Effector memory CD8-positive, alpha-beta T cell (primary cell): ENCODE measurements around the gene PIGU.

ENCODE experiments used
- ATAC-seq: fragments of 150-1000 bp; cut with Tn5 transposase; replicated peaks from 2 replicates; pipeline ENCODE4 v1.10.0; 2021; ENCODE audit warnings: mild to moderate bottlenecking, moderate library complexity
- DNase-seq, 3 experiments: peaks; one replicate each; pipeline ENCODE4 v3.0.0; 2021
- H3K27ac Mint-ChIP-seq, 2 donors: one replicate each; pipeline ENCODE4 v1.8.0; 2022; ENCODE audit warnings: mild to moderate bottlenecking in 2 of 2, mixed read lengths in 2 of 2, moderate library complexity in 2 of 2
- H3K27me3 Mint-ChIP-seq, 2 donors: one replicate each; pipeline ENCODE4 v1.8.0; 2022; ENCODE audit warnings: mixed read lengths in 2 of 2
- H3K36me3 Mint-ChIP-seq: one replicate; pipeline ENCODE4 v1.8.0; 2022; ENCODE audit warnings: mild to moderate bottlenecking, moderate library complexity, mixed read lengths; ENCODE audit not compliant: insufficient read depth
- H3K4me1 Mint-ChIP-seq, 2 donors: one replicate each; pipeline ENCODE4 v1.8.0; 2022; ENCODE audit warnings: low read depth in 2 of 2, mixed read lengths in 2 of 2
- H3K4me3 Mint-ChIP-seq, 2 donors: one replicate each; pipeline ENCODE4 v1.8.0; 2022; ENCODE audit warnings: mild to moderate bottlenecking in 2 of 2, mixed read lengths in 2 of 2, moderate library complexity in 2 of 2
- H3K9me3 Mint-ChIP-seq, 2 donors: one replicate each; pipeline ENCODE4 v1.8.0; 2022; ENCODE audit warnings: mixed read lengths in 2 of 2

PIGU gene

GRCh38 chr20:34581341-34582184 is 95.3 kb downstream of the PIGU start:
- H3K27ac Mint-ChIP-seq: peak overlapping the region; percentile 4 to 91
- ATAC-seq (no peak), DNase-seq (no peak)
- peaks cover 7 to 16% of the 10 kb centered on the region in 2 donors for H3K4me1 Mint-ChIP-seq
- no peak overlapping the region for H3K4me3 Mint-ChIP-seq
- peaks cover 9% of the 10 kb centered on the region for H3K36me3 Mint-ChIP-seq
- no peaks in the 10 kb centered on the region for H3K27me3 Mint-ChIP-seq
- no peaks in the 10 kb centered on the region for H3K9me3 Mint-ChIP-seq

- DNase-seq (no peak), ATAC-seq (peak; percentile 69)
- H3K4me3 Mint-ChIP-seq: peak overlapping the region in 1 of 2 donors; percentile 35
- peaks cover 9% of the 10 kb centered on the region for H3K36me3 Mint-ChIP-seq
- H3K4me1 Mint-ChIP-seq: peaks cover 7 to 16% of the 10 kb centered on the region in 2 donors
- H3K27me3 Mint-ChIP-seq: no peaks in the 10 kb centered on the region
- H3K27ac Mint-ChIP-seq: peak overlapping the region; percentile 90 to 91
- H3K9me3 Mint-ChIP-seq: no peaks in the 10 kb centered on the region
Measured at GRCh38 chr20:34579979-34580940, 96.6 kb downstream of the PIGU start.

- ATAC-seq: no peak
- H3K27ac Mint-ChIP-seq: peak overlapping the region; percentile 90 to 91
Measured at GRCh38 chr20:34579191-34579978, 97.5 kb downstream of the PIGU start.

GRCh38 chr20:34578521-34578920 is 98.4 kb downstream of the PIGU start:
- H3K4me1 Mint-ChIP-seq: peaks cover 7 to 16% of the 10 kb centered on the region in 2 donors
- no peaks in the 10 kb centered on the region for H3K27me3 Mint-ChIP-seq
- H3K27ac Mint-ChIP-seq: no peak overlapping the region
- ATAC-seq: no peak
- no peak for DNase-seq
- no peak overlapping the region for H3K4me3 Mint-ChIP-seq
- H3K9me3 Mint-ChIP-seq: no peaks in the 10 kb centered on the region
- peaks cover 11% of the 10 kb centered on the region for H3K36me3 Mint-ChIP-seq

More at GRCh38 chr20:34579191-34579978, 97.5 kb downstream of the PIGU start:
- H3K36me3 Mint-ChIP-seq: peaks cover 8% of the 10 kb centered on the region
- H3K9me3 Mint-ChIP-seq: no peaks in the 10 kb centered on the region
- H3K4me3 Mint-ChIP-seq: no peak overlapping the region
- no peaks in the 10 kb centered on the region for H3K27me3 Mint-ChIP-seq
- H3K4me1 Mint-ChIP-seq: peaks cover 7 to 16% of the 10 kb centered on the region in 2 donors
- DNase-seq: no peak

GRCh38 chr20:34578025-34578424 is 98.9 kb downstream of the PIGU start:
- H3K4me3 Mint-ChIP-seq: no peak overlapping the region
- H3K4me1 Mint-ChIP-seq: peaks cover 7 to 16% of the 10 kb centered on the region in 2 donors
- peak overlapping the region in 1 of 2 donors; percentile 41 for H3K27ac Mint-ChIP-seq
- no peak for DNase-seq
- no peaks in the 10 kb centered on the region for H3K27me3 Mint-ChIP-seq
- H3K9me3 Mint-ChIP-seq: no peaks in the 10 kb centered on the region
- ATAC-seq: no peak
- peaks cover 13% of the 10 kb centered on the region for H3K36me3 Mint-ChIP-seq

- Mint-ChIP-seq H3K4me3 (no peak overlapping the region), H3K27me3 (no peaks in the 10 kb centered on the region), H3K4me1 (peaks cover 7 to 16% of the 10 kb centered on the region in 2 donors), H3K27ac (no peak overlapping the region), H3K9me3 (no peaks in the 10 kb centered on the region), H3K36me3 (peaks cover 16% of the 10 kb centered on the region)
- no peak for DNase-seq
- ATAC-seq: no peak
Measured at GRCh38 chr20:34577061-34577460, 99.8 kb downstream of the PIGU start.

- H3K27ac Mint-ChIP-seq: peak overlapping the region in 1 of 2 donors; percentile 74
- peaks cover 16% of the 10 kb centered on the region for H3K36me3 Mint-ChIP-seq
- H3K27me3 Mint-ChIP-seq: no peaks in the 10 kb centered on the region
Measured at GRCh38 chr20:34575756-34576155, 101.1 kb downstream of the PIGU start.

GRCh38 chr20:34575271-34575670 is 101.6 kb downstream of the PIGU start:
- Mint-ChIP-seq H3K4me3 (no peak overlapping the region), H3K9me3 (no peaks in the 10 kb centered on the region), H3K27ac (peak overlapping the region in 1 of 2 donors; percentile 74), H3K4me1 (peaks cover 7 to 16% of the 10 kb centered on the region in 2 donors), H3K27me3 (no peaks in the 10 kb centered on the region), H3K36me3 (peaks cover 17% of the 10 kb centered on the region)
- DNase-seq (no peak), ATAC-seq (no peak)

More at GRCh38 chr20:34575756-34576155, 101.1 kb downstream of the PIGU start:
- DNase-seq: no peak
- no peak overlapping the region for H3K4me3 Mint-ChIP-seq
- no peaks in the 10 kb centered on the region for H3K9me3 Mint-ChIP-seq
- peaks cover 11 to 21% of the 10 kb centered on the region in 2 donors for H3K4me1 Mint-ChIP-seq
- no peak for ATAC-seq

- ATAC-seq (no peak), DNase-seq (no peak)
- no peaks in the 10 kb centered on the region for H3K27me3 Mint-ChIP-seq
- H3K27ac Mint-ChIP-seq: peak overlapping the region in 1 of 2 donors; percentile 19
- no peak overlapping the region for H3K4me3 Mint-ChIP-seq
- peaks cover 15% of the 10 kb centered on the region for H3K36me3 Mint-ChIP-seq
- peaks cover 4 to 12% of the 10 kb centered on the region in 2 donors for H3K4me1 Mint-ChIP-seq
- no peaks in the 10 kb centered on the region for H3K9me3 Mint-ChIP-seq
Measured at GRCh38 chr20:34574861-34575260, 102.0 kb downstream of the PIGU start.

GRCh38 chr20:34574426-34574825 is 102.5 kb downstream of the PIGU start:
- DNase-seq (no peak), ATAC-seq (no peak)
- H3K27ac Mint-ChIP-seq: peak overlapping the region in 1 of 2 donors; percentile 19
- H3K36me3 Mint-ChIP-seq: peaks cover 17% of the 10 kb centered on the region
- H3K27me3 Mint-ChIP-seq: no peaks in the 10 kb centered on the region
- H3K4me1 Mint-ChIP-seq: peaks cover 4 to 8% of the 10 kb centered on the region in 2 donors
- H3K9me3 Mint-ChIP-seq: no peaks in the 10 kb centered on the region
- H3K4me3 Mint-ChIP-seq: no peak overlapping the region

- no peak overlapping the region for H3K27ac Mint-ChIP-seq
- ATAC-seq: no peak
- no peak for DNase-seq
Measured at GRCh38 chr20:34573541-34574300, 103.2 kb downstream of the PIGU start.

GRCh38 chr20:34571753-34572152 is 105.1 kb downstream of the PIGU start:
- ATAC-seq (no peak), DNase-seq (no peak)
- Mint-ChIP-seq H3K36me3 (peaks cover 18% of the 10 kb centered on the region), H3K4me1 (peaks cover 4 to 8% of the 10 kb centered on the region in 2 donors), H3K9me3 (no peaks in the 10 kb centered on the region), H3K27ac (peak overlapping the region in 1 of 2 donors; percentile 84), H3K4me3 (no peak overlapping the region), H3K27me3 (no peaks in the 10 kb centered on the region)

More at GRCh38 chr20:34573541-34574300, 103.2 kb downstream of the PIGU start:
- Mint-ChIP-seq H3K36me3 (peaks cover 18% of the 10 kb centered on the region), H3K4me3 (no peak overlapping the region), H3K9me3 (no peaks in the 10 kb centered on the region), H3K4me1 (peaks cover 4 to 8% of the 10 kb centered on the region in 2 donors), H3K27me3 (no peaks in the 10 kb centered on the region)
